Stimulated activated CD8-positive, alpha-beta memory T cell treated with anti-CD3 and anti-CD28 coated beads, Interleukin-7, amount 100 ng/mL, for 24 hours (primary cell): ENCODE results near the gene MLXIP.

Experiments used
- DNase-seq: peaks from one replicate; pipeline ENCODE4 v3.0.0-alpha.2; 2020; ENCODE audit warnings: low read depth

MLXIP gene

DNA sequence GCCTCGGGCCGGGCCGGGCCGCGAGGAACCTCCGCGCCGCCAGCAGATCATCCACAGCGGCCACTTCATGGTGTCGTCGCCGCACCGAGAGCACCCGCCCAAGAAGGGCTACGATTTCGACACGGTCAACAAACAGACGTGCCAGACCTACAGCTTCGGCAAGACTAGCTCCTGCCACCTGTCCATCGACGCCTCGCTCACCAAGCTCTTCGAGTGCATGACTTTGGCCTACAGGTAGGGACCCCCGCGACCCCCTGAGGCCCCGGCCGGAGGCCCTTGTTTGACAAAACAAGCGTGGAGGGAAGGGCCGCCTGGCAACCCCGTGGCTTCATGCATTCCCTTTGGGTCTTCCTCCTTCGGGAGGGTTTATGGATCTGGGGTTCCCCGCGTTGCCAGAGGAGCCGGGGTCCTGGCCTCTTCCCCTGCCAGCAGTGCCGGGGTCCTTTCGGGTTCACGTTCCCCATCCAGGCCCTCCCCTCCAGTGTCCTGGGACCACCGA lies 526 bp downstream of the MLXIP start:
- no peak for DNase-seq

- no peak for DNase-seq
Measured at GRCh38 chr12:122079532-122080081, 1.1 kb downstream of the MLXIP start.

DNA sequence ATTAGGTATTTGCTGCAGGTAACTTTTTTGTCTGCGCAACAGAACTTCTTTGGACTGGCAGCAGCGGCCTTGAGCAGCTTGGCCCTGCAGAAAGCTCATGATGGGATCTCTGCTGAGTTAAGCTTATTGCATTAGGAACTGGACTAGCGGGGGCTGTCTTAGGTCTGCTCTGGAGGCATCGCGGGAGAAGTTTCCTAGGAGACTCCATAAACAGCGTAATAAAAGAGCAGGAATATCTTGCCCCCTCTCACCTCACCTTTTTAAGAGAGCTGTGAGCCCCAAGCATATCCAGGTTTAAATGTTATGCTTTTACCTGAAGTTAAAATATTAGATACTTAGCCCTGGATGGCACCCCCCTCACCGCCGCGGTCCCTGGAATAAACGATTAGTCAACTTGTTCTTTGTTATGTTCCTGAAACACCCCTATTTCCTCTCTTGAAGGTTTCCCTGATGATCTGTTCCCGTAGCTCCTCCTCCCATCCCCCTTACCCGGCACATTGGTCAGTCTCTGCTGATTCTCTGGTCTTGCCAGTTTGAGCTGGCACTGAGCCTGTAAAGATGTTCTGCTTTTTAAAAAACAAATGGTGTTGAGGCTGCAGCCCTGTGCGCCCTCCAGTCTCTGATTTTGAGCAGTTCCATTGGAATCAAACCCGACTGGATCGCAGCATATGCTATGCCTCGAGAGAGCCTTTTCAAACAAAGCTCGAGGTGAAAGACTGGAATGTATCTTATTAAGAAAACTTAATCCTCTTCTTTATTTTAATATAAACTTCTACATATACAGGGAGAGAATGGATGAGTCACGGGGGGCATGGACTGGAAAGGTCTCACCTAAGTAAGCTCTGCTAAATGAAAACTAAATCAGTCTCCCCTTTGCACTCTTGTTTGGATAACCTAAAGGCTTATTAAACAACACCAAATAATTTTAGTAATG lies 1.9 kb downstream of the MLXIP start:
- DNase-seq = no peak

GRCh38 chr12:122081083-122081696 lies 2.6 kb downstream of the MLXIP start:
- no peak for DNase-seq

DNA sequence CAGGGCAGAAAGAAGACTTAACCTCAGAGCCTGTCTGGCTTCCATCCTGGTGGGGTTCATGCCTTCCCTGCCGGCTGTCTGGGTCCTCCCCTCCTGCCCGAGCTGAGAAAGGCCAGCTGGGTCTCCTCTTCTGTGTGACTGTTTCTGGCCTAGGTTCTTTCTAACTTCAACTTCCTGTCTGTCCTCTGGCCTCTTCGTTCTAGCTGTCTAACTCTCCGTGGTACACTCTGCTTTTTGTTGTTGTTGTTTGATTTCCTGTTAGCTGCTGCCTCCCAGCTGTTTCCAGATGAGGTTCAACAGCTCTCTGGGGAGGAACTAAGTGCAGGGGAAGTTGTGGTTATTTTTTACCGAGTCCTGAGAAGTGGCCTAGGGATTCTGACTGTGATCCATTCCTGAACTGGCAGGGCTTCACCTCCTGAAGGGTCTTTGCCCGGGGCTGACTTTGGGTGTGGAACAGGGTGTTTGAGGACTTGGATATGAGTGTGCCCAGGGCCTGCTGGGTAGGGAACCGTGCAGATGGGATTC lies 3.2 kb downstream of the MLXIP start:
- no peak for DNase-seq

- no peak for DNase-seq
Measured at GRCh38 chr12:122082621-122083356, 4.2 kb downstream of the MLXIP start.

GRCh38 chr12:122084857-122085405 lies 6.4 kb downstream of the MLXIP start:
- DNase-seq = no peak

- no peak for DNase-seq
Measured at GRCh38 chr12:122085591-122085990, 7.0 kb downstream of the MLXIP start.

DNA sequence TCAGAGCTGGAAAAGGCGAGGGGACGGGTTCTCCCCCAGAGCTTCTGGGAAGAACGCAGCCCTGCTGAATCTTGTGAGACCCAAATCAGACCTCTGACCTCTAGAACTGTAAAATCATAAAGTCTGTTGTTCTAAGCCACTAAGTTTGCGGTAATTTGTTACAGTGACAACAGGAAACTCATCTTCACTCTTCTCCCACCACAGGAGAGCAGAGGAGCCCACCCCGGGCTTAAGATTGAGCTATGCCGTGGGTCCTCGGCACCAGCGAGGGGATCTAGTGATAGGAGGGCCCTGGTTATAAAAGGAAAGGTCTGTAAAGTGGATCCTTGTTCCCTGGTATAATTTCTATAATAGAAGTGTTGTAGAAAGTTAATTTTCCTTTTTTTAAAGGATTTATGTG lies 7.6 kb downstream of the MLXIP start:
- no peak for DNase-seq

- no peak for DNase-seq
Measured at GRCh38 chr12:122086641-122087285, 8.2 kb downstream of the MLXIP start.

GRCh38 chr12:122087431-122088178 lies 9.0 kb downstream of the MLXIP start:
- no peak for DNase-seq

DNA sequence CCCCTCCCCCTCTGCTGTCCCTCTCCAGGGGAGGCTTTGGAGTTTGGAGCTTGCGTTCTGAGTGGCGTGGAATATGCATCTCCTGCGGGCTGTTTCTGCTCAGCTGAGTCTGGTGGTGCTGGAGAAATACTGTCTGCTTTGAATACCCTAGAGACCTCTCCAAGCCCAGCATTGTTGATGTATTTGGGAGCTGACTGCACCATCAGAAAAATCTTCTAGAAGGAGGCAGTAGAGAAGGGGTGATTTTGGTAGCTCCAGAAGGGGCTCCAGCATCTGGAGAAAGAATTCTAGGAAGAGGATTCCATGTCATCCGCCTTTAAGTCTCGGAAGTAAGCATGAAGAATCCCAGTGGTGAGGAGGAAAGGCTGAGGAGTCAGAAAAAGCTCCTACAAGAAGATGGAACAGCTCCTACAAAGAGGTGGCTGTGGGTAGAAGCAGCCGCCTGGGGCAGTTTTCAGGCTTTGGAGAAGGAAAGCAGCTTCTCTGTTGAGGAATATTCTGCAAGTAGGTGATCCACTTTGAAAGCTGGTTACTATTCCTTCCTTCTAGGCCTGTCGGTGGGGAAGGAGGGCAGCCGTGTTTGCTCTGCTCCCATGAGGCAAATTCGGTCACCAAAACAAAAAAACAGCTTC lies 9.7 kb downstream of the MLXIP start:
- DNase-seq = no peak

DNA sequence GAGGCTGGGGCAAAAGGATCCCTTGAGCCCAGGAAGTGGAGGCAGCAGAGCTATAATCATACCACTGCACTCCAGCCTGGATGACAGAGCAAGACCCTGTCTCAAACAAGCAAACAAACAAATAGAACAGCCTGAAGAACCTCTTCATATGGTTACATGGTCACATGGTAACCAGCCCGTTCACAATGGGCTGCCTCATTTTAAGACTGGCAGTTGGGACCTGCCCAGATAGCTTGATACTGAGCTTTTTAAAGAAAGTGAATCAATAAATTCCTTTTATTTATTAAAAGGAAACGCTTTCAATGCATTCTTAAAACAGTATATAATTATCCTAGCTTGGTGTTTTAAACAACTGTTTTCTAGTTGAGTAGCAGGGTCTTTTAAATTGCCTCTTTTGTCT lies 10.5 kb downstream of the MLXIP start:
- no peak for DNase-seq

GRCh38 chr12:122090759-122091515 lies 12.4 kb downstream of the MLXIP start:
- DNase-seq = no peak

- DNase-seq = no peak
Measured at GRCh38 chr12:122093098-122093883, 14.7 kb downstream of the MLXIP start.

DNA sequence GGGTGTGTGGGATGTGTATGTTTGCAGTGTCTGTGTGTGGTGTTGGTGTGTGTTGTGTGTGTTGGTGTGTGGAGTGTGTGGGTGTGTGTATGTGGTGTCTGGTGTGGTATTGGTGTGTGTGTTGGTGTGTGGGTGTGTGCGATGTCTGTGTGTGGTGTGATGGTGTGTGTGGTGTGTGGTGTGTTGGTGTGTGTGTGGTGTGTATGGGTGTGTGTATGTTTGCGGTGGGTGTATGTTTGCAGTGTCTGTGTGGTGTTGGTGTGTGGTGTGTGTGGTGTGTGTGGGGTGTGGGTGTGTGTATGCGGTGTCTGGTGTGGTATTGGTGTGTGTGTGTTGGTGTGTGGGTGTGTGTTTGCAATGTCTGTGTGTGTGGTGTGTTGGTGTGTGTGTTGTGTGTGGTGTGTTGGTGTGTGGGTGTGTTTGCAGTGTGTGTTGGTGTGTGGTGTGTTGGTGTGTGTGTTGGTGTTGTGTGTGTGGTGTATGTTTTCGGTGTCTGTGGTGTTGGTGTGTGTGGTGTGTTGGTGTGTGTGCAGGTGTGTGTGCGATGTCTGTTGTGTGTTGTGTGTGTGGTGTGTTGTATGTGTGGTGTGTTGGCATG lies 15.7 kb downstream of the MLXIP start:
- no peak for DNase-seq

DNA sequence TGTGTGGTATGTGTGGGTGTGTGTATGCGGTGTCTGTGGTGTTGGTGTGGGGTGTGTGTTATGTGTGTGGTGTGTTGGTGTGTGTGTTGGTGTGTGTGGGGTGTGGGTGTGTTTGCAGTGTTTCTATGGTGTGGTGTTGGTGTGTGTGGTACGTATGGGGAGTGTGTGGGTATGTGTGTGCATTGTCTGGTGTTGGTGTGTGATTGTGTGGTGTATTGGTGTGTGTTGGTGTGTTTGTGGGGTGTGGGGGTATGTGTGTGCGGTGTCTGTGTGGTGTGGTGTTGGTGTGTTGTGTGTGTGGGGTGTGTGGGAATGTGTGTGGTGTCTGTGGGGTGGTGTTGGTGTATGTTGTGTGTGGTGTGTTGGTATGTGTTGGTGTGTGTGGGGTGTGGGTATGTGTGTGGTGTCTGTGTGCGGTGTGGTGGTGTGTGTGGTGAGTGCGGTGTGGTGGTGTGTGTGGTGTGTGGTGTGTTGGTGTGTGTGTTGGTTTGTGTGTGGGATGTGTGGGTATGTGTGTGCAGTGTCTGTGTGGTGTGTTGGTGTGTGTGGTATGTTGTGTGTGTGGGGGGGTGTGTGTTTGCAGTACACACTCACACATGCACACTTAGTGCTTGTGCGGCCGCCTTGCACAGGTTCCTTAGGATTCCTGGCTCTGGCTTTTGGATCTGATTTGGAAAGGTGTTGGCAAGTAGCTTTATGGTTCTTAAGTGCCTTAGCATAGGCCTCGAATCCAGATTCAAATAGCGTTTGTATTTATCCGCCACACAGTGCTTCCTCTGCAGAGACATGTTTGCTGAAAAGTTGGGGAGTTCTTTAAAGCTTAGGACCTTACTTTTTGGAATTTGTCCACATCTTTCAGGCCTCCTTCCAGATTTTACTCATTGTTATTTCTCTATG lies 16.4 kb downstream of the MLXIP start:
- no peak for DNase-seq
